ENCODE data around the gene MCUB. TPM values are rescaled to one million over a fixed set of nuclear protein-coding genes. Genes with fewer than 3 reads are reported as not detected.

The MCUB gene
- total RNA-seq, 1 experiment from 2014 or later: 18.6 TPM

DNA sequence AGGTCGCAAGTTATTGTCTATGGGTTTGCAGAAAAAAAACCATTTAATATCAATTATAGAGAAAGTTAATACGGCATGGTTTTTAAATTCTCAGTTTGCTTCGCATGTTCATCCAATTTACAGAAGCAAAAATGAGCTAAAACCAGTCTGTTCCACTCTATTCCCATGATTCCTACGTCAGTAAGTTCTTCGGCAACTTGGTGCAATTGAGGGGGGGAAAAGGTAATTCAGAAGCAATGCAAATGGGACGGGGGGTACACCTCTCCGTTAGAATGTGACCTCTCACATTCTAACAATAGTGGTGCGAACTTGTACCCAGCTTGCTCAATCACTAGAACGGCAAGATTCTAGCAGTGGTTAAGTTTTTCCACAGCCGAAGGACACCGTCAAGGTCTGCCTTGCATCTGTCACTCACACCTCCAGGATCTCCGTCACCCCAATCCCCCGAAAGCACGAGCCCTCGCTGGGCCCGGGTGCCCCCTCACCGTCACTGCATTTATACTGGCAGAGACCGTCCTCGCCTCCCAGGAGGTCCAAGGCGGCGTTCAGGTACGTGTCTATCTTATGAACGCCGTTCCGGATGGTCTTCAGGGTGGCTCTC lies 169.2 kb downstream of the MCUB start:
- peak overlapping the region; percentile 84 for H3K9ac ChIP-seq (ENCODE audit: low read length)
- RAD21 ChIA-PET (ENCODE audit: low non-redundant PET in 1 of 2, low total read pairs in 2 of 2, uncharacterized antibody in 2 of 2, unreplicated experiment in 2 of 2): interaction anchor here in 1 of 2 experiments (1.3 kb wide), 1 partner anchor 26 kb away, joined by 4 read pairs; the partner anchor contains the start of gene CASP6
- H2AFZ ChIP-seq (ENCODE audit: low read depth, low read length, poor library complexity, severe bottlenecking): no peak overlapping the region
- peak overlapping the region; percentile 86 for H3K4me2 ChIP-seq (ENCODE audit: low read length)
- H3K27ac ChIP-seq (ENCODE audit: low read depth, low read length): peak overlapping the region; percentile 71
- no peak; the same call in 1 of the 2 replicates for ATAC-seq
- CTCF ChIA-PET: no interaction called here
- POLR2A ChIA-PET: no interaction called here
- peaks cover 6 to 17% of the 10 kb centered on the region in 2 experiments for H3K4me1 ChIP-seq (ENCODE audit: control insufficient read depth in 1 of 2, insufficient read depth in 2 of 2, low read length in 2 of 2)
- H3K79me2 ChIP-seq (ENCODE audit: insufficient read depth, low read length): peaks cover 52% of the 10 kb centered on the region
- no peaks in the 10 kb centered on the region for H3K9me3 ChIP-seq (ENCODE audit: control insufficient read depth in 1 of 2, insufficient read depth in 1 of 2, low read depth in 1 of 2, low read length in 2 of 2)
- DNase-seq (ENCODE audit: low read depth, low spot score): no peak
- H3K4me3 ChIP-seq (replicated peaks in 1 of 2; ENCODE audit: low read depth in 1 of 2, low read length in 2 of 2): peak overlapping the region; percentile 75 to 77
- no peaks in the 10 kb centered on the region for H3K36me3 ChIP-seq (ENCODE audit: control insufficient read depth in 1 of 2, insufficient read depth in 2 of 2, low read length in 2 of 2)
- no peaks in the 10 kb centered on the region for H3K27me3 ChIP-seq (ENCODE audit: insufficient read depth, low read length)
- H3K9me2 ChIP-seq (ENCODE audit: insufficient read depth): no peaks in the 10 kb centered on the region
- TF ChIP-seq SP1 (IDR thresholded peaks at IDR 0.05; ENCODE audit: low read depth) (peak; percentile 24; the same call in 1 of the 2 replicates), POLR2A (IDR thresholded peaks at IDR 0.05; ENCODE audit: borderline replicate concordance, extremely low read depth, insufficient read depth, insufficient read length) (no peak)
- intact Hi-C loops (cut with micrococcal nuclease): loop anchor here (5.0 kb wide), 1 partner anchor 167 kb away; the partner anchor contains the start of gene MCUB
- TSS peak; percentile 55 for BruUV-seq (replicated peaks)
- 0 out of 2 replicates have a peak, but pooled peaks cover 4% of the 10 kb centered on the region for H4K20me1 ChIP-seq (ENCODE audit: insufficient read depth)

DNA sequence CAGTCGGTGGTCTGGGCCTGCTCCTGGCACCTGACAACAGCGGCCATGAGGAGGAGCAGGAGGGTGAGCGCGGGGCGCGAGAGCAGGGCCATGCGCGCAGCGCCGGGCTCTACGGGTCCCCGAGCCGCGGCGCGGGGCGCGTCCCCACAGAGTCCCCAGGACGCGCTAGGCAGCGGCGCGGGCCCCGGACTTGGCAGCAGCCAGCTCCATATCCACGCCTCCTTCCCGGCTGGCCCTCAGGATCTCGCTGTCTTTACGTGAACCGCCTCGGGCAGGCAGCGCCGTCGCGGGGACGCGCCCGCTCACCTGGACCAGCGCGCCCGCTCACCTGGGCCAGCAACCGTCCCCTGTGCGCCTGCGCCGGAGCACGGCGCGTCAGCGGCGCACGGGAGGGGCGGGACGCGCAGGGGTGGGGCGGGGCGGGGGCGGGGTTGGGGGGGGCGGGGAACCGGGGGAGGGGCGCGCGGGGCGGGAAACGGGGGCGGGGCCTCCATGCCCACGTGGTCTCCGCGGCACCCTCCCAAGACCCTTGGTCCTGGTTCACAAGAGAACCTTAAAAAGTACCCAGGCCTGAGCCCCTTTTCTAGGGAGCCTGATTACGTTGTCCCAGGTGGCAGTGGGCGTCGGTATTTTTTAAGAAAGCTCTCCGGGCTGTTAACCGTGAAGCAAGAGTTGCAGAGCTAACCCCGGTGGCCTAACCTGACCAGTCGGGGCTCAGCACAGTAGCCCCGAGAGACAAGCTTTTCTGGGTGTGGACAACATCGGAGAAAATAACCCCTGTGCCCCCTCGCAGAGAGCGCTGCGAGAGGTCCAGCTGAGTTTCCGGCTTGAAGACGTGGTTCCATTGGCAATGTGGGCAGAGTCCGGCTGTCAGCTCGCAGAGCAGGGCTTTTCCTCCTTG lies 169.9 kb downstream of the MCUB start, which contains the start of gene PLA2G12A:
PLA2G12A (minus strand) TSS at position 353 of the 901 bp plus-strand sequence; CDS start at position 92, 261 bp downstream.
- H3K4me2 ChIP-seq (ENCODE audit: low read length): peak within 1 kb of the TSS; percentile 86
- H3K9me3 ChIP-seq (ENCODE audit: control insufficient read depth in 1 of 2, insufficient read depth in 1 of 2, low read depth in 1 of 2, low read length in 2 of 2): no peaks in the 10 kb centered on the region
- intact Hi-C loops (cut with micrococcal nuclease): loop anchor here (5.0 kb wide), 1 partner anchor 168 kb away; the partner anchor contains the start of gene MCUB
- peak; percentile 87 for DNase-seq (ENCODE audit: low read depth, low spot score)
- no peaks in the 10 kb centered on the region for H3K9me2 ChIP-seq (ENCODE audit: insufficient read depth)
- ChIA-PET CTCF (no interaction called here), POLR2A (no interaction called here), RAD21 (ENCODE audit: low non-redundant PET in 1 of 2, low total read pairs in 2 of 2, uncharacterized antibody in 2 of 2, unreplicated experiment in 2 of 2) (interaction anchor here in 1 of 2 experiments (1.3 kb wide), 1 partner anchor 27 kb away, joined by 4 read pairs; the partner anchor contains the start of gene CASP6)
- BruUV-seq (replicated peaks): no TSS peak
- 0 out of 2 replicates have a peak, but pooled peaks cover 4% of the 10 kb centered on the region for H4K20me1 ChIP-seq (ENCODE audit: insufficient read depth)
- ATAC-seq: peak; percentile 92
- peak within 1 kb of the TSS; percentile 84 for H3K9ac ChIP-seq (ENCODE audit: low read length)
- peaks cover 44% of the 10 kb centered on the region for H3K79me2 ChIP-seq (ENCODE audit: insufficient read depth, low read length)
- H3K4me3 ChIP-seq (replicated peaks in 1 of 2; ENCODE audit: low read depth in 1 of 2, low read length in 2 of 2): peak within 1 kb of the TSS; percentile 75 to 77
- H2AFZ ChIP-seq (ENCODE audit: low read depth, low read length, poor library complexity, severe bottlenecking): peak within 1 kb of the TSS; percentile 98
- peaks cover 6 to 17% of the 10 kb centered on the region in 2 experiments for H3K4me1 ChIP-seq (ENCODE audit: control insufficient read depth in 1 of 2, insufficient read depth in 2 of 2, low read length in 2 of 2)
- H3K27me3 ChIP-seq (ENCODE audit: insufficient read depth, low read length): no peaks in the 10 kb centered on the region
- H3K36me3 ChIP-seq (ENCODE audit: control insufficient read depth in 1 of 2, insufficient read depth in 2 of 2, low read length in 2 of 2): no peaks in the 10 kb centered on the region
- peak within 1 kb of the TSS; percentile 71 for H3K27ac ChIP-seq (ENCODE audit: low read depth, low read length)
- TF ChIP-seq, protein P1, sequence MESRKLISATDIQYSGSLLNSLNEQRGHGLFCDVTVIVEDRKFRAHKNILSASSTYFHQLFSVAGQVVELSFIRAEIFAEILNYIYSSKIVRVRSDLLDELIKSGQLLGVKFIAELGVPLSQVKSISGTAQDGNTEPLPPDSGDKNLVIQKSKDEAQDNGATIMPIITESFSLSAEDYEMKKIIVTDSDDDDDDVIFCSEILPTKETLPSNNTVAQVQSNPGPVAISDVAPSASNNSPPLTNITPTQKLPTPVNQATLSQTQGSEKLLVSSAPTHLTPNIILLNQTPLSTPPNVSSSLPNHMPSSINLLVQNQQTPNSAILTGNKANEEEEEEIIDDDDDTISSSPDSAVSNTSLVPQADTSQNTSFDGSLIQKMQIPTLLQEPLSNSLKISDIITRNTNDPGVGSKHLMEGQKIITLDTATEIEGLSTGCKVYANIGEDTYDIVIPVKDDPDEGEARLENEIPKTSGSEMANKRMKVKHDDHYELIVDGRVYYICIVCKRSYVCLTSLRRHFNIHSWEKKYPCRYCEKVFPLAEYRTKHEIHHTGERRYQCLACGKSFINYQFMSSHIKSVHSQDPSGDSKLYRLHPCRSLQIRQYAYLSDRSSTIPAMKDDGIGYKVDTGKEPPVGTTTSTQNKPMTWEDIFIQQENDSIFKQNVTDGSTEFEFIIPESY (IDR thresholded peaks at IDR 0.05; ENCODE audit: extremely low read depth, insufficient replicate concordance, low read length): peak; percentile 24
- TF ChIP-seq TCF7L2 (IDR thresholded peaks at IDR 0.05; ENCODE audit: borderline replicate concordance, extremely low read depth, insufficient read depth, insufficient read length): no peak
- TF ChIP-seq, protein P2, sequence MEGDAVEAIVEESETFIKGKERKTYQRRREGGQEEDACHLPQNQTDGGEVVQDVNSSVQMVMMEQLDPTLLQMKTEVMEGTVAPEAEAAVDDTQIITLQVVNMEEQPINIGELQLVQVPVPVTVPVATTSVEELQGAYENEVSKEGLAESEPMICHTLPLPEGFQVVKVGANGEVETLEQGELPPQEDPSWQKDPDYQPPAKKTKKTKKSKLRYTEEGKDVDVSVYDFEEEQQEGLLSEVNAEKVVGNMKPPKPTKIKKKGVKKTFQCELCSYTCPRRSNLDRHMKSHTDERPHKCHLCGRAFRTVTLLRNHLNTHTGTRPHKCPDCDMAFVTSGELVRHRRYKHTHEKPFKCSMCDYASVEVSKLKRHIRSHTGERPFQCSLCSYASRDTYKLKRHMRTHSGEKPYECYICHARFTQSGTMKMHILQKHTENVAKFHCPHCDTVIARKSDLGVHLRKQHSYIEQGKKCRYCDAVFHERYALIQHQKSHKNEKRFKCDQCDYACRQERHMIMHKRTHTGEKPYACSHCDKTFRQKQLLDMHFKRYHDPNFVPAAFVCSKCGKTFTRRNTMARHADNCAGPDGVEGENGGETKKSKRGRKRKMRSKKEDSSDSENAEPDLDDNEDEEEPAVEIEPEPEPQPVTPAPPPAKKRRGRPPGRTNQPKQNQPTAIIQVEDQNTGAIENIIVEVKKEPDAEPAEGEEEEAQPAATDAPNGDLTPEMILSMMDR (IDR thresholded peaks at IDR 0.05 in 2 of 3, conservative IDR thresholded peaks at IDR 0.05 in 1 of 3; ENCODE audit: borderline replicate concordance in 1 of 3, insufficient read depth in 1 of 3, low read depth in 2 of 3, low read length in 2 of 3): no peak
- TF ChIP-seq JUND (IDR thresholded peaks at IDR 0.05): no peak
- TF ChIP-seq ZFX (IDR thresholded peaks at IDR 0.05): peak; percentile 86
- TF ChIP-seq, protein P3, sequence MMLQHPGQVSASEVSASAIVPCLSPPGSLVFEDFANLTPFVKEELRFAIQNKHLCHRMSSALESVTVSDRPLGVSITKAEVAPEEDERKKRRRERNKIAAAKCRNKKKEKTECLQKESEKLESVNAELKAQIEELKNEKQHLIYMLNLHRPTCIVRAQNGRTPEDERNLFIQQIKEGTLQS (IDR thresholded peaks at IDR 0.05): no peak
- TF ChIP-seq, protein P4, sequence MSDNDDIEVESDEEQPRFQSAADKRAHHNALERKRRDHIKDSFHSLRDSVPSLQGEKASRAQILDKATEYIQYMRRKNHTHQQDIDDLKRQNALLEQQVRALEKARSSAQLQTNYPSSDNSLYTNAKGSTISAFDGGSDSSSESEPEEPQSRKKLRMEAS (IDR thresholded peaks at IDR 0.05): peak; percentile 82
- no peak for TF ChIP-seq EZH2phosphoT487 (IDR thresholded peaks at IDR 0.05; ENCODE audit: borderline replicate concordance)
- peak; percentile 59 for TF ChIP-seq POLR2A (IDR thresholded peaks at IDR 0.05; ENCODE audit: borderline replicate concordance, extremely low read depth, insufficient read depth, insufficient read length)
- no peak; the same call in 1 of the 2 replicates for TF ChIP-seq SP1 (IDR thresholded peaks at IDR 0.05; ENCODE audit: low read depth)
- no peak for TF ChIP-seq FOSL1 (IDR thresholded peaks at IDR 0.05; ENCODE audit: low read depth)
- TF ChIP-seq CEBPB (IDR thresholded peaks at IDR 0.05; ENCODE audit: low read depth): no peak
